ENCODE data around the gene SLC12A7.

Gene SLC12A7

DNA sequence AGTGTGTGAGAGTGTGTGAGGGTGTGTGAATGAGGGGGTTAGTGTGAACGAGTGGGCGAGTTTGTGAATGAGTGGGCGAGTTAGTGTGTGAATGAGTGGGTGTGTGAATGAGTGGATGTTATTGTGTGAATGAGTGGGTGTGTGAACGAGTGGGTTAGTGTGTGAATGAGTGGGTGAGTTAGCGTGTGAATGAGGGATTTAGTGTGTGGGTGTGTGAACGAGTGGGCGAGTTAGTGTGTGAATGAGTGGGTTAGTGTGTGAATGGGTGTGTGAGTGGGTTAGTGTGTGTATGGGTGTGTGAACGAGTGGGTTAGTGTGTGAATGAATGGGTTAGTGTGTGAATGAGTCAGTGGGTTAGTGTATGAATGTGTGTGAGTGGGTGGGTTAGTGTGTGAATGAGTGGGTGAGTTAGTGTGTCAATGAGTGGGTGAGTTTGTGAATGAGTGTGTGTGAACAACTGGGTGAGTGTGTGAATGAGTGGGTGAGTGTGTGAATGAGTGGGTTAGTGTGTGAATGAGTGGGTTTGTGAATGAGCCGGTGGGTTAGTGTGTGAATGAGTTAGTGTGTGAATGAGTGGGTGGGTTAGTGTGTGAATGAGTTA, 65.8 kb downstream of the SLC12A7 start:
- no peak for DNase-seq

DNA sequence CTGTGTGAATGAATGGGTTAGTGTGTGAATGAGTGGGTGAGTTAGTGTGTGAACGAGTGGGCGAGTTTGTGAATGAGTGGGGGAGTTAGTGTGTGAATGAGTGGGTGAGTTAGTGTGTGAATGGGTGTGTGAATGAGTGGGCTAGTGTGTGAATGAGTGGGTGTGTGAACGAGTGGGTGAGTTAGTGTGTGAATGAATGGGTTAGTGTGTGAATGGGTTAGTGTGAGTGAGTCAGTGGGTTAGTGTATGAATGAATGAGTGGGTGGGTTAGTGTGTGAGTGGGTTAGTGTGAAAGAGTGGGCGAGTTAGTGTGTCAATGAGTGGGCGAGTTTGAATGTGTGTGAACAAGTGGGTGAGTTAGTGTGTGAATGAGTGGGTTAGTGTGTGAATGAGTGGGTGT, 67.7 kb downstream of the SLC12A7 start:
- DNase-seq: no peak

DNA sequence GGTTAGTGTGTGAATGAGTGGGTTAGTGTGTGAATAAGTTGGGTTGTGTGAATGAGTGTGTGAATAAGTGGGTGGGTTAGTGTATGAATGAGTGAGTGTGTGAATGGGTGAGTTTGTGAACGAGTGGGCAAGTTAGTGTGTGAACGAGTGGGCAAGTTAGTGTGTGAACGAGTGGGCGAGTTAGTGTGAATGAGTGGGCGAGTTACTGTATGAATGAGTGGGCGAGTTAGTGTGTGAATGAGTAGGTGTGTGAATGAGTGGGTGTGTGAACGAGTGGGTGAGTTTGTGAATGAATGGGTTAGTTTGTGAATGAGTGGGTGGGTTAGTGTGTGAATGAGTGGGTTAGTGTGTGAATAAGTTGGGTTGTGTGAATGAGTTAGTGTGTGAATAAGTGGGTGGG, 68.5 kb downstream of the SLC12A7 start:
- no peak for DNase-seq

DNA sequence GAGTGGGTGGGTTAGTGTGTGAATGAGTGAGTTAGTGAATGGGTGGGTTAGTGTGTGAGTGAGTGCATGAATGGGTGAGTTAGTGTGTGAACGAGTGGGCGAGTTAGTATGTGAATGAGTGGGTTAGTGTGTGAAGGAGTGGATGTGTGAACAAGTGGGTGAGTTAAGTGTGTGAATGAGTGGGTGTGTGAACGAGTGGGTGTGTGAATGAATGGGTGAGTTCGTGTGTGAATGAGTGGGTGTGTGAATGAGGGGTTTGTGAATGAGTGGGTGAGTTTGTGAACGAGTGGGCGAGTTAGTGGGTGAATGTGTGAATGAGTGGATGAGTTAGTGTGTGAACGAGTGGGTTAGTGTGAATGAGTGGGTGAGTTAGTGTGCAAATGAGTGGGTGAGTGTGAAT, 69.2 kb downstream of the SLC12A7 start:
- no peak for DNase-seq

DNA sequence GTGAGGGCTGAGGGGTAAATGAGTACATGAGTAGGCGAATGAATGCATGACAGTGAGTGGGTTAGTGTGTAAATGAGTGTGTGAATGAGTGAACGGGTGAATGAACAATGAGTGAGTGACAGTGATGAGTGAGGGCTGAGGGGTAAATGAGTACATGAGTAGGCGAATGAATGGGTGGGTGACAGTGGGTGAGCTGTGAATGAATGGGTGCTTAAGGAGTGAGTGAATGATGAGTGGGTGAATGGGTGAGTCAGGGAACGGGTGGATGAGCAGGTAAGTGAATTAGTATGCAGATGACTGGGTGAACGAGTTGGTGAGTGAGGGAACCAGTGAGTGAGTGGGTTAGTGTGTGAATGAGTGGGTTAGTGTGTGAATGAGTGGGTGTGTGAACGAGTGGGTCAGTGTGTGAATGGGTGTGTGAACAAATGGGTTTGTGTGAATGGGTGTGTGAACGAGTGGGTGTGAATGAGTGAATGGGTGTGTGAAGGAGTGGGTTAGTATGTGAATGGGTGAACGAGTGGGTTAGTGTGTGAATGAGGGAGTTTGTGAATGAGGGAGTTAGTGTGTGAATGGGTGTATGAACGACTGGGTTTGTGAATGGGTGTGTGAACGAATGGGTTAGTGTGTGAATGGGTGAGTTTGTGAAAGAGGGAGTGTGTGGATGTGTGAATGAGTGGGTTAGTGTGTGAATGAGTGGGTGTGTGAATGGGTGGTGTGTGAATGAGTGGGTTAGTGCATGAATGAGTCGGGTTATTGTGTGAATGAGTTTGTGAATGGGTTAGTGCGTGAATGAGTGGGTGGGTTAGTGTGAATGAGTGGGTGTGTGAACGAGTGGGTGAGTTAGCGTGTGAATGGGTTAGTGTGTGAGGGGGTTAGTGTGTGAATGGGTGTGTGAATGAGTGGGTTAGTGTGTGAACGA, 70.4 kb downstream of the SLC12A7 start:
- no peak for DNase-seq

DNA sequence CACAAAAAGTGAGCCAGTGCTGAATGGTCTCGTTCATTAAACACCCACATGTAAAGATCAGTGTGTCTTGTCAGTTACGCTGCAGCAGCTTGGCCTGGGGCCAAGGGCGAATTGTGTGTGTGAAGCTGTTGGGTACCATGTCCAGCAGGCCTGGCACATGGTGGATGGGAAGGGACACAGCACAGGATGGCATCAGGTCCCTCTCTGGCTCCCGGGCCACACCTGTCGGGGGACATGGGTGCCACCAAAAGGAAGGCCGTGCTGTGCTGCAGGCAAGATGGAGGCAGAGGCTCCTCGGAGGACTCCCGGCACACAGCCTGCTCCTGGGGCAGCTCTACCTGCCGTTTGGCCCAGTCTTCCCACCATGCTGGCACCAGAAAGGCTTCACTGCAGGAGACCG, 71.3 kb downstream of the SLC12A7 start:
- DNase-seq: no peak

DNA sequence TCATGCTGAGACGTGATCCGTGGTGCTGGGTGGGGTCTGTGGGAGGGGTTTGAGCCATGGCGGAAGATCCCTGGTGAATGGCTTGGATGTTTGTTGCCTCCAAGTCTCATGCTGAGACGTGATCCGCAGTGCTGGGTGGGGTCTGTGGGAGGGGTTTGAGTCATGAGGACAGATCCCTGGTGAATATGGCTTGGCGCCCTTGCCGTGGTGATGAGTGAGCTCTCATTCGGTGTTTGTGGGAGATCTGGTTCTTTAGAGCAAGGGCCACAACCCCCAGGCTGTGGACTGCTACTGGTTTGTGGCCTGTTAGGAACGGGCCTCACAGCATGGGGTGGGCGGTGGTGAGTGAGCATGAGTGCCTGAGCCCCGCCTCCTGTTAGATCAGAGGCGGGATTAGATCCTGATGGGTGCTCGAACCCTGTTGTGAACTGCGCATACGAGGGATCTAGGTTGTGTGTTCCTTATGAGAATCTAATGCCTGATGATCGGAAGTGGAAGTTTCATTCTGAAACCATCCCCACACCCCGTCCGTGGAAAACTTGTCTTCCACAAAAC, 72.1 kb downstream of the SLC12A7 start:
- no peak for DNase-seq

DNA sequence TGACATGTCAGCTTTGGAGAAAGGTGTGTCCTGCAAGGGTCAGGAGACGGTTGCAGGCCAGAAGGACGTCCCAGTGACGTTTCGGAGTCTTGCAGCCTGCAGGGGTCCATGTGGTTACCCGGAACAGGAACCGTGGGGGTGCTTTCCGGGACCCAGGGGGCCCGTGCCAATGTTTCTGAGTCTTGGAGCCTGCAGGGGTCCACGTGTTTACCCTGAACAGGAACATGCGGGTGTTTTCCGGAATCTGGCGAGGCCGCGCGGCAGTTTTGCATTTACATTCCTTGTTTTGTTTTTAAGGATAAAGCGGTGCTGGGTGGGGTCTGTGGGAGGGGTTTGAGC, 72.7 kb downstream of the SLC12A7 start:
- DNase-seq: no peak

DNA sequence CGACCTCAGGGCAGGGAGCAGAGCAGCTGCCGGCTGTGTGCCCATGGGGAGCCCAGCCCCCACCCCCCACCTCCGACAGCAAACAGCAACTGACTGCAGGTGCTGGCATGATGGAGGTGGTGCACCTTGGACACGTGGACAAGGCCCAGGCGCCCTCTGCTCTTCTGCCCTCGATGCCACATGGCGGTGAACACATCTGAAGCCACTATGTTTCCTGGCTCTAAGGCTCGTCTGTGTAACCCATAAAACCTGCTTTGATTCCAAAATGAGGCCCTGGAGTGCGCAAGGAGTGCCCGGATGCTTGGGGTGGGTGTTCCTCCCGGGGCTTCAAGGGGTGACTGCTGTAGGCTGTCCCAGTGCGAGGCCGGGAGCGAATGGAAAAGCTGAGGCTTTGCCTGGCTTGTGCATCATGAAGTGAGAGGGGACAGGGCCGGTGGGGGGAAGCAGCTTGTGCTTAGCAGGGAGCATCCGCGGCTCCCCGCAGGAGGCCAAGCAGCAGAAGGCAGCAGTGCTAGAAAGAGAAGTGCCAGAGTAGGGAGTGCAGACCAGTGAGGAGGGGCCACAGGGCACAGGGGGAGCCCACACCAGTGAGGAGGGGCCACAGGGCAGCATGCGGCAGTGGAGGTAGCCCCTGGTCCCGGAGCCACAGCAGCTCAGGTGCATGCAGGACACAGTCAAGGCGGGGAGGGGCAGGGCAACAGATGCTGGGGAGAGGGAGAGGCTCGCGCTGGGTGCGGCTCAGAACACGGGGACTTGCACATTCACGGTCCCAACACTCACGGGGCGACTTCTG, 73.2 kb downstream of the SLC12A7 start:
- no peak for DNase-seq

DNA sequence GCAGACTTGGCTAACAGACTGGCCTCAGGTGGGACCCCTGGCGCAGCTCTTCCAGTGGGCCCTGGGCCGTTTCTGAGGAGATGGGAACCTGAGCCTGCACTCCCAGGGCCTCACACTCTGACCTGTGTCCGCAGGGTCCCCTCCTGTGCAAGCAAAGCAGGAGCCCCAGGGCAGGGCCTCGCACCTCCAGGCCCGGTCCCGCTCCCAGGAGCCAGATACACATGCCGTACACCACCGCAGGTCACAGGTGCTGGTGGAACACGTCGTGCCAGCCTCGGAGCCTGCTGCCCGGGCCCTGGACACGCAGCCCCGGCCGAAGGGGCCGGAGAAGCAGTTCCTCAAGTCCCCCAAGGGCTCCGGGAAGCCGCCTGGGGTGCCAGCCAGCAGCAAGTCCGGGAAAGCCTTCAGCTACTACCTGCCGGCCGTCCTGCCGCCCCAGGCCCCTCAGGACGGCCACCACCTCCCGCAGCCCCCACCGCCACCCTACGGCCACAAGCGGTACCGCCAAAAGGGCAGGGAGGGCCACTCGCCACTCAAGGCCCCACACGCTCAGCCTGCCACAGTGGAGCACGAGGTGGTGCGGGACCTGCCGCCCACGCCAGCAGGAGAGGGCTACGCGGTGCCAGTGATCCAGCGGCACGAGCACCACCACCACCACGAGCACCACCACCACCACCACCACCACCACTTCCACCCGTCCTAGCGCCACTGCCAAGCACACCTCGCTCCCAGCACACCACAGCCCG, 74.0 kb downstream of the SLC12A7 start:
- no peak for DNase-seq

DNA sequence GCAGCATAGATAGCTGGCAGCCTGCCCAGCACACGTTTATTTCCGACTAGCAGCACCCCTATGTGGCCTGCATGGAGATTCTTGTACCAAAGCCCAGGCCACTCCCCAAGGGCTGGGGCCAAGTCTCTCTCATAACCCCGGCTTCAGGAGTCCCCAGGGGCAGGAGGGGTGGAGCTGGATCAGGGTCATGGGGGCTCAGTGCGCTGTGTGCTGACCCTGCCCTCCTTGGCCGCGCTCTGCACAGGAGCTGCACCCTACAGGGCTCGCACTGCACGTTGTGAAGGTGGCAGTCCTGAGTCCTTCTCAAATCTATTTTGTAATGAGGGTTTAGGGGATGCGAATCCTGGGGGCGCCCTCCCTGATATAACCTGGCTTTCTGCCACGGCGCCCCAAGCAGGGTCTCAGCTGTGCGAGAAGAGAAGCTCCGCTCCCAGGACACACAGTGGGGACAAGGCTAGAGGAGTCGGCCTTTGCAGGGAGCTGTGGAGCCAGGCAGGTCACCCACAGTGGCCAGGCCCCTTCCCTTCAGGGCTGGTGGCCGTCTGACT, 74.7 kb downstream of the SLC12A7 start:
- no peak for DNase-seq

DNA sequence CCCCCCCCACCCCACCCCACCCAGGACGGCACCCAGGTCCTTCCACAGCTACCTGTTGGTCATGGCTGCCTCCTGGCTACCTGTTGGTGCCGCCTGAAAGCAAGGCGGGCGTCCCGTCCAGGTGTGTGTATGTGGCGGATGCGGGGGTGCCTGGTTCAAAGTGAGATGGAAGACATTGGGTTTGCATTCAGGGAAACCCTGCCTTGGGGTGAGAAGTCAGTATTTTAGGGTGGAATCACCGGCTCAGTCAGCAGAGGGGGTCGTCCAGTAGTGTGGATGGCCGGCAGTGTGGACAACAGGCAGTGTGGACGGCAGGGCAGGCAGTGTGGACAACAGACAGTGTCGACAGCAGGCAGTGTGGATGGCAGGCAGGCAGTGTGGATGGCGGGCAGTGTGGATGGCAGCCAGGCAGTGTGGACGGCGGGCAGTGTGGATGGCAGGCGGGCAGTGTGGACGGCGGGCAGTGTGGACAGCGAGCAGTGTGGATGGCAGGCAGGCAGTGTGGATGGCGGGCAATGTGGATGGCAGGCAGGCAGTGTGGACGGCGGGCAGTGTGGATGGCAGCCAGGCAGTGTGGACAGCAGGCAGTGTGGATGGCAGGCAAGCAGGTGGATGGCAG, 75.2 kb downstream of the SLC12A7 start:
- DNase-seq: no peak

DNA sequence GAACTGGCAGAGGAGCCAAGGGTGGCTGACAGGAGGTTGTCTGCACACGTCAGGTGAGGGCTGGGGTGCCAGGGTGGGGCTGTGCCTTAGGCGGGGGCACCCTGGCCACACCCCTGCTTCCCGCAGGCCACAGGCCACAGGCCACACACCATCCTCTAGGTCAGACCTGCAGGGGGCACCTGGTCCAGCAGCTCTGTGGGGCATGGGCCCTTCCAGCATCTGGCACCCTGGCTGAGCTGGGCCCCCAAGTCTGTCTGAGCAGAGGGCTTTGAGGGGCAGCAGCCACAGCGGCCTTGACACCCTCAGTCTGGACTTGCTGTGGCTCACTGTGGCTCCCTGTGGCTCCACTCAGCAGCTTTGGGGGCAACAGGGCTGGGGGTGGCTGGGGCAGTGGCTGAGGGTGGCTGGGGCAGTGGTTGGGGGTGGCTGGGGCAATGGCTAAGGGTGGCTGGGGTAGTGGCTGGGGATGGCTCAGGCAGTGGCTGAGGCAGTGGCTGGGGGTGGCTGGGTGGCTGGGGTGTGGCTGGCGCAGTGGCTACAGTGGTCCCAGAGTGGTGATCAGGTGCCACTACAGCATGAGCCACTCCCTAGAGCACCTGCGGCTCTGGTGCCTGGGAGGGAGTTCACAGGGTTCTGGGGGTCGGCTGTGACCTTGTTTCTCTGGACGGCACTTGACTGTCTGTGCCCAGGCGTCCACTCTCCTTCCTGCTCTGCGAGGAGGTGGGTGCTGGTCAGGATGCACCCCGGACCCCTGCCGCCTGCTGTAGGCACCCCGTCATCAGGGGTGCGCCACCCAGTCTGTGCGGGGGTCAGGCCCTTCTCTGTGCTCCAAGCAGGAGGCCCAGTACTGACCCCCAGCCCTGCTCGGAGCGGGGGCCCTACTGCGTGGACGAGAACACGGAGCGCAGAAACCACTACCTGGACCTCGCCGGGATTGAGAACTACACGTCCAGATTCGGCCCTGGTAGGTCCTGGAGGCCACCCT, 76.2 kb downstream of the SLC12A7 start:
- no peak for DNase-seq

DNA sequence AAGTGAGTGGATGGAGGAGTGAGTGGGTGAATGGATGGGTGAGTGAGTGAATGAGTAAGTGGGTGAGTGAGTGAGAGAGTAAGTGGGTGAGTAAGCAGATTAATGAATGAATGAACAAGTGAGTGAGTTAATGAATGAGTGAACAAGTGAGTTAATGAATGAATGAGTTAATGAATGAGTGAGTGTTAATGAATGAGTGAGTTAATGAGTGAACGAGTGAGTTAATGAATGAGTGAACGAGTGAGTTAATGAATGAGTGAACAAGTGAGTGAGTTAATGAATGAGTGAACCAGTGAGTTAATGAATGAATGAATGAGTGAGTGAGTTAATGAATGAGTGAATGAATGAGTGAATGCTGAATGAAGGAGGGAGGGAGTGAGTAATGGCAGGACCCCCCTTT, 76.9 kb downstream of the SLC12A7 start:
- DNase-seq: no peak

DNA sequence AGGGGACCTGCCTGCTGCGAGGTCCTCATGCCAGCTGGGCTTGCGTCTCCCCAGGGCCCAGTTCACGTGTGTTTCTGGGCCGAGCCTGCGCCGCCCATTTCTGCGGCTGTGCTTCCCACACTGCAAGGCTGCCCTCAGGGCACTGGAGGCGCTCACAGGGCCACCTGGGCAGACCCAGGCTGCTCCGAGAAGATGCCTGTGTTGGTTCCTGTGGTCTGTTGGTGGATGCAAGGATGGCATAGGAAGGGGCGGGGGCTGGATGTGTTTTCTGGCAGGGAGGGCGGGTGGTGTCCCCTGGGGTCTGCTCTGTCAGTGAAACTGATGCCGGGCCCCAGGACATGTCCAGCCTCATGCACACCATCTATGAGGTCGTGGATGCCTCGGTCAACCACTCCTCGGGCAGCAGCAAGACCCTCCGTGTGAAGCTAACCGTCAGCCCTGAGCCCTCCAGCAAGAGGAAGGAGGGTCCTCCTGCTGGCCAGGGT, 77.4 kb downstream of the SLC12A7 start:
- DNase-seq: no peak

DNA sequence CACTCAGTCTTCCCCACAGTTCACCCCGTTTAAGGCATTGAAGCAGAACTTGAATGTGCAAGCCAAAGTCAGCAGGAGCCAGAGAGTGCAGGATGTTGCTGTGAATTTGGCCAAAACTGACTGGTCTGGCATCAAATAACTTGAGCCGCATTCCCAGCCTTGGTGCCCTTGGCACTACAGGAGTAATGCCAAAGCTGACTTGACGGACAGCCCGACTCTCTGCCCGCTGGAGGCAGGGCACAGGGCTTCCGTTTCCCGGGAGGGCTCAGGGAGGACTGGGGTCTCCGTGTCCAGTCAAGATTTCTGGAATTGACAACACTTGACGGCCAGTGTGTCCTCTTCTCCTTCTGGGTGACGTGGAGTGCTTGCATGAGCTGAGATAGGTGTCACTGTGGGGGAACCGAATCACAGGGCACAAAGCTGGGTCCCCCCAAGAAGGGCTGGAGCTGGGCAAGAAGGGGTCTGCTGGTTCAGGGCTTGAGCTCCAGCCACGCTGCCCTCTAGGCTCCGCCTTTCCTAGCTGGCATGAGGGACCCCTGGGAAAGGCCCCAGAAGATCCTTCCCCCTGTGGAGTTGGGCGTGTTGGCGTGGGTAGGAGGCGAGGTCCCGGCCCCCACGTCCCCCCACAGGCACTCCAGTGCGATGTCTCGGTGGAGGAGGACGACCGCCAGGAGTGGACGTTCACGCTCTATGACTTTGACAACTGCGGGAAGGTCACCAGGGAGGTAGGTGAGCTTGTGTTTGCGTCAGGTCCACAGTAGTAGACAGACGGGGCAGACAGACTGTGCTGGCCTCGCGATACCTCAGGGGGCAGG, 78.0 kb downstream of the SLC12A7 start:
- no peak for DNase-seq

DNA sequence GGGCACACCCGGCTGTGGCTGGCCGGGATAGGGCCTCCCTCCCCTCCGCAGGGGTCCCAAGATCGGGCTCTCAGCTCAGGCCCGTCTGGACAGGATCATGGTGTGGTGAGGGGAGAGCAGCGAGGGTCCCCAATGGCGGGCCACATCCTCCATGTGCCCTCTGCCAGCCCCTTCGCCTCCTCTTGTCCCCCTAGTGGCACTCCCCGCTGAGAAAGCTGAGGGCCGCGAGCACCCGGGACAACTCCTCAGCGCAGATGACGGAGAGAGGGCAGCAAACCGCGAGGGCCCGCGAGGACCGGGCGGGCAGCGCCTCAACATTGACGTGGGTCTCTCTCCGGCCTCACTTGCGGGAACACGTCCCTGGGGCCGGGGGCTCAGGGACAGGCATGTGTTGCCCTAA, 78.7 kb downstream of the SLC12A7 start:
- DNase-seq: no peak

DNA sequence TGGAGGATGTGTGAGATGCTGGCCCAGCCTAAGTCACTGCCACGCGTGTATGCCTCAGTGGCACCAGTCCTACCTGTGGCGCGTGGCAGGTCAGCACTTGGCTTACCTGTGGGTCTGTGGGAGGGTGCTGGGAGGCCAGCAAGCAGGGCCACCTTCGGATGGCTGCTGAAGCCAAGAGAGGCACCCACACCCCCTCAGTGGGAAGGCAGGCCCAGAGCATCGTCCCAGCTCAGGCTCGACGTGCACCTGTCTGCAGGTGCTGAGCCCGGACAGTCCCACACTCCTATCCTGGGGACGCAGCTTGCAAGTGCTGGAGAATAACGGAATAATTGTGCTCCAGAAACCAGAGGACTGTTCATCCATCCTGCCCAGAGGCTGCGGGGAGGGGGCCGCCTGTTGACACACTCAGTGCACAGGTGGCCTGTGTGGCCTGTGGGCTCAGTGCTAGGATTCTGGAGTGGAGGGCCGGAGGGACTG, 79.3 kb downstream of the SLC12A7 start:
- DNase-seq: no peak

DNA sequence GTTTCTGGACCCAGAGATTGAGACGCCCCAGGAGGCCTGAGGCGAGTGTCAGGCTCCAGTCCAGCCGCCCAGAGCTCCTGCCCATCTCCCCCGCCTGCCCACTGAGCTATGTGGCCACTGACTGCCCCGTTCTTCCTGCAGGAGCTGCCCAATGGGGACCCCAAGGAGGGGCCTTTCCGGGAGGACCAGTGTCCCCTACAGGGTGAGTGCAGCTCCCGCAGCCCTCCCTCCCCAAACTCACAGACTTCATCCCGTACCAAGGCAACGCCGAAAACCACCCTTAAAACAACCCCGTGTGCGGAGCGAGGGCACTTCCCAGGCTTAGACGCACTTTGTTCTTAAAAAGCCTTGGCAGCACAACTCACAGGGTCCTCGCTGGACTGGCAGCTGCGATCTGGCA, 79.9 kb downstream of the SLC12A7 start:
- DNase-seq: no peak
